Thyroid gland (tissue), 4 donors: ENCODE data around the gene CCDC8.

Source experiments
- POLR2A ChIP-seq, 2 donors: fragments of 450-650 bp; IDR thresholded peaks; one replicate each; pipeline ENCODE4 v1.6.1; 2017; ENCODE audit warnings: antibody characterized with exemption in 2 of 2, mild to moderate bottlenecking in 2 of 2, moderate library complexity in 1 of 2
- TF ChIP-seq, protein P1 (sequence below), 6 experiments: fragments of 200-600 bp in 3 of 6; fragments of 450-650 bp in 3 of 6; sonication (generic) in 3 of 6; IDR thresholded peaks; one replicate each; pipeline ENCODE4 v1.5.1; 2016 to 2019; ENCODE audit warnings: antibody characterized with exemption in 6 of 6, mild to moderate bottlenecking in 2 of 6, inconsistent platforms in 1 of 6, moderate library complexity in 1 of 6

DNA sequence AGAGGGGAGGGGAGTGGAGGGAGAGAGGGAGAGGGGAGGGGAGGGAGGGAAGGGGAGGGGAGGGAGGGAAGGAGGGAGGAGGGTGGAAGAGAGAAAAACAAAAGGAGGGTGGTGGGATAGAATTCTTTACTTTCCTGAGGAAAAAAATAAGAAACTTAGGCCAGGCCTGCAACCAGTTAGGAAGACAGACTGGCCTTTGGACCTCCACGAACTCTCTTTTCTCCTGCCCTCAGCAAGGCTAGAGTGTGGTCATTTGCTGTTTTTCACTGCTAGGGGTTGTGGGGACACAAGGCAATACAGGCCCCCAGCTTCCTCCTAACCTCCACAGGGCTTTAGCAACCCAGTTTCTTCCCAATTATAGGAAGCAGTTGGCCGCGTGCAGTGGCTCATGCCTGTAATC is 4.2 kb downstream of the CCDC8 start:
- no peak for TF ChIP-seq POLR2A (IDR thresholded peaks at IDR 0.05)
- TF ChIP-seq, protein P1, sequence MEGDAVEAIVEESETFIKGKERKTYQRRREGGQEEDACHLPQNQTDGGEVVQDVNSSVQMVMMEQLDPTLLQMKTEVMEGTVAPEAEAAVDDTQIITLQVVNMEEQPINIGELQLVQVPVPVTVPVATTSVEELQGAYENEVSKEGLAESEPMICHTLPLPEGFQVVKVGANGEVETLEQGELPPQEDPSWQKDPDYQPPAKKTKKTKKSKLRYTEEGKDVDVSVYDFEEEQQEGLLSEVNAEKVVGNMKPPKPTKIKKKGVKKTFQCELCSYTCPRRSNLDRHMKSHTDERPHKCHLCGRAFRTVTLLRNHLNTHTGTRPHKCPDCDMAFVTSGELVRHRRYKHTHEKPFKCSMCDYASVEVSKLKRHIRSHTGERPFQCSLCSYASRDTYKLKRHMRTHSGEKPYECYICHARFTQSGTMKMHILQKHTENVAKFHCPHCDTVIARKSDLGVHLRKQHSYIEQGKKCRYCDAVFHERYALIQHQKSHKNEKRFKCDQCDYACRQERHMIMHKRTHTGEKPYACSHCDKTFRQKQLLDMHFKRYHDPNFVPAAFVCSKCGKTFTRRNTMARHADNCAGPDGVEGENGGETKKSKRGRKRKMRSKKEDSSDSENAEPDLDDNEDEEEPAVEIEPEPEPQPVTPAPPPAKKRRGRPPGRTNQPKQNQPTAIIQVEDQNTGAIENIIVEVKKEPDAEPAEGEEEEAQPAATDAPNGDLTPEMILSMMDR (IDR thresholded peaks at IDR 0.05) = no peak
